K562 (cell line): ENCODE data around the gene TBX6. TPM values are rescaled to one million over a fixed set of nuclear protein-coding genes. Genes with fewer than 3 reads are reported as not detected.

Experiments used
- ARID2 ChIP-seq: fragments of 450-650 bp; IDR thresholded peaks from 2 replicates; pipeline ENCODE4 v1.6.1; 2017; ENCODE audit warnings: antibody characterized with exemption, mild to moderate bottlenecking
- CBX8 ChIP-seq: fragments of 200-600 bp; sonication (generic); IDR thresholded peaks from 2 replicates; pipeline ENCODE4 v1.6.1; 2012; ENCODE audit warnings: borderline replicate concordance, mixed run types, low read depth, mild to moderate bottlenecking, moderate library complexity, mixed read lengths, low read length, control low read depth, inconsistent platforms; ENCODE audit not compliant: poor library complexity, severe bottlenecking; ENCODE audit errors: extremely low read depth
- CCAR2 ChIP-seq: fragments of 200-400 bp; formaldehyde crosslinking; IDR thresholded peaks from 2 replicates; pipeline ENCODE4 v1.6.1; 2017; ENCODE audit warnings: mild to moderate bottlenecking, low read depth, low read length
- ELF1 ChIP-seq: fragments of 200-800 bp; sonication (Bioruptor generic); IDR thresholded peaks from 2 replicates; pipeline ENCODE4 v1.6.1; 2016; ENCODE audit warnings: missing genetic modification characterization, missing compliant biosample characterization
- EZH2 ChIP-seq: IDR thresholded peaks from 2 replicates; pipeline ENCODE4 v1.6.1; 2012; ENCODE audit warnings: low read depth, mild to moderate bottlenecking, inconsistent platforms, low read length, borderline replicate concordance
- MBD2 ChIP-seq: sonication (generic); IDR thresholded peaks from 2 replicates; pipeline ENCODE4 v1.6.1; 2016; ENCODE audit warnings: low read depth, borderline replicate concordance
- MTA1 ChIP-seq: fragments of 450-650 bp; IDR thresholded peaks from 2 replicates; pipeline ENCODE4 v1.6.1; 2017; ENCODE audit warnings: borderline replicate concordance
- NEUROD1 ChIP-seq: fragments of 150-350 bp; IDR thresholded peaks from 2 replicates; pipeline ENCODE4 v1.6.1; 2014; ENCODE audit warnings: borderline replicate concordance, low read length, low read depth; ENCODE audit not compliant: partially characterized antibody
- RBBP5 ChIP-seq: fragments of 200-600 bp; sonication (generic); IDR thresholded peaks from 2 replicates; pipeline ENCODE4 v1.6.1; 2012; ENCODE audit warnings: borderline replicate concordance, mild to moderate bottlenecking, low read length, control low read depth, inconsistent platforms; ENCODE audit not compliant: insufficient read depth, poor library complexity, severe bottlenecking
- RBFOX2 ChIP-seq: fragments of 200-400 bp; formaldehyde crosslinking; IDR thresholded peaks from 2 replicates; pipeline ENCODE4 v1.6.1; 2017; ENCODE audit warnings: low read depth, mild to moderate bottlenecking, low read length, moderate library complexity
- RBM25 ChIP-seq: fragments of 200-400 bp; formaldehyde crosslinking; IDR thresholded peaks from 2 replicates; pipeline ENCODE4 v1.6.1; 2018; ENCODE audit warnings: low read length, low read depth, moderate library complexity; ENCODE audit not compliant: severe bottlenecking
- RBM39 ChIP-seq: fragments of 200-400 bp; formaldehyde crosslinking; optimal IDR thresholded peaks from 2 replicates; pipeline ENCODE3; 2018; ENCODE audit warnings: low read depth, low read length
- TAF1 ChIP-seq: IDR thresholded peaks from 2 replicates; pipeline ENCODE4 v1.6.1; 2011; ENCODE audit warnings: mild to moderate bottlenecking, low read length, moderate library complexity; ENCODE audit not compliant: insufficient read depth, control insufficient read depth, severe bottlenecking; ENCODE audit errors: extremely low read depth
- ZKSCAN3 ChIP-seq: fragments of 250-450 bp; sonication (Bioruptor Pico); IDR thresholded peaks from 2 replicates; pipeline ENCODE4 v1.4.0; 2020
- ZNF57 ChIP-seq: fragments of 450-650 bp; formaldehyde crosslinking; IDR thresholded peaks from 2 replicates; pipeline ENCODE4 v1.4.0; 2020; ENCODE audit warnings: mild to moderate bottlenecking, moderate library complexity
- polyA plus RNA-seq, 8 experiments: library from polyadenylated mRNA; depleted of rRNA in 4 of 8; stranded (reverse) in 5 of 8; unstranded in 3 of 8; fragments of >200 nt; fragmentation: Nextera tagmentation in 2 of 8; fragmentation: Illumina TruSeq in 1 of 8; extraction: Ambion mirVana in 2 of 8; extraction: Trizol in 1 of 8; gene quantifications; 2 replicates each; pipeline versions ENCODE4 v1.2.1 to v1.2.3, GENCODE V29; 2011 to 2014; ENCODE audit warnings: inconsistent platforms in 1 of 8, missing spikeins in 1 of 8
- total RNA-seq, 7 experiments: library from RNA; depleted of rRNA in 6 of 7; stranded (reverse); fragments of >200 nt in 6 of 7; fragmentation: Illumina TruSeq in 2 of 7; extraction: Trizol in 2 of 7; gene quantifications; 2 replicates each; pipeline versions ENCODE4 v1.2.1 to v1.2.3, GENCODE V29; 2011 to 2021; ENCODE audit warnings: low replicate concordance in 1 of 7
- TF ChIP-seq, protein P1 (sequence below): fragments of 200-800 bp; sonication (Bioruptor generic); IDR thresholded peaks from 2 replicates; pipeline ENCODE4 v1.6.1; 2016; ENCODE audit warnings: missing genetic modification characterization, missing compliant biosample characterization
- TF ChIP-seq, protein P2 (sequence below): sonication (generic); formaldehyde crosslinking; IDR thresholded peaks from 2 replicates; pipeline ENCODE4 v1.8.0; 2022; ENCODE audit warnings: mild to moderate bottlenecking, missing genetic modification reagents

The TBX6 gene
- total and polyA plus RNA-seq, 9 of the 15 experiments (the other 6 are each of a cell fraction or from before 2014, with no cell fraction given): 0.07 to 0.58 (median 0.11) TPM; not detected in 2

- TF ChIP-seq, protein P1, sequence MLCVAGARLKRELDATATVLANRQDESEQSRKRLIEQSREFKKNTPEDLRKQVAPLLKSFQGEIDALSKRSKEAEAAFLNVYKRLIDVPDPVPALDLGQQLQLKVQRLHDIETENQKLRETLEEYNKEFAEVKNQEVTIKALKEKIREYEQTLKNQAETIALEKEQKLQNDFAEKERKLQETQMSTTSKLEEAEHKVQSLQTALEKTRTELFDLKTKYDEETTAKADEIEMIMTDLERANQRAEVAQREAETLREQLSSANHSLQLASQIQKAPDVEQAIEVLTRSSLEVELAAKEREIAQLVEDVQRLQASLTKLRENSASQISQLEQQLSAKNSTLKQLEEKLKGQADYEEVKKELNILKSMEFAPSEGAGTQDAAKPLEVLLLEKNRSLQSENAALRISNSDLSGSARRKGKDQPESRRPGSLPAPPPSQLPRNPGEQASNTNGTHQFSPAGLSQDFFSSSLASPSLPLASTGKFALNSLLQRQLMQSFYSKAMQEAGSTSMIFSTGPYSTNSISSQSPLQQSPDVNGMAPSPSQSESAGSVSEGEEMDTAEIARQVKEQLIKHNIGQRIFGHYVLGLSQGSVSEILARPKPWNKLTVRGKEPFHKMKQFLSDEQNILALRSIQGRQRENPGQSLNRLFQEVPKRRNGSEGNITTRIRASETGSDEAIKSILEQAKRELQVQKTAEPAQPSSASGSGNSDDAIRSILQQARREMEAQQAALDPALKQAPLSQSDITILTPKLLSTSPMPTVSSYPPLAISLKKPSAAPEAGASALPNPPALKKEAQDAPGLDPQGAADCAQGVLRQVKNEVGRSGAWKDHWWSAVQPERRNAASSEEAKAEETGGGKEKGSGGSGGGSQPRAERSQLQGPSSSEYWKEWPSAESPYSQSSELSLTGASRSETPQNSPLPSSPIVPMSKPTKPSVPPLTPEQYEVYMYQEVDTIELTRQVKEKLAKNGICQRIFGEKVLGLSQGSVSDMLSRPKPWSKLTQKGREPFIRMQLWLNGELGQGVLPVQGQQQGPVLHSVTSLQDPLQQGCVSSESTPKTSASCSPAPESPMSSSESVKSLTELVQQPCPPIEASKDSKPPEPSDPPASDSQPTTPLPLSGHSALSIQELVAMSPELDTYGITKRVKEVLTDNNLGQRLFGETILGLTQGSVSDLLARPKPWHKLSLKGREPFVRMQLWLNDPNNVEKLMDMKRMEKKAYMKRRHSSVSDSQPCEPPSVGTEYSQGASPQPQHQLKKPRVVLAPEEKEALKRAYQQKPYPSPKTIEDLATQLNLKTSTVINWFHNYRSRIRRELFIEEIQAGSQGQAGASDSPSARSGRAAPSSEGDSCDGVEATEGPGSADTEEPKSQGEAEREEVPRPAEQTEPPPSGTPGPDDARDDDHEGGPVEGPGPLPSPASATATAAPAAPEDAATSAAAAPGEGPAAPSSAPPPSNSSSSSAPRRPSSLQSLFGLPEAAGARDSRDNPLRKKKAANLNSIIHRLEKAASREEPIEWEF: no peak
- TF ChIP-seq RBM25 (peak; percentile 56), TAF1 (no peak), RBFOX2 (peak; percentile 80), CCAR2 (no peak), RBBP5 (no peak), RBM39 (no peak), NEUROD1 (peak; percentile 34), ZKSCAN3 (CRISPR knock-in tag) (no peak), ARID2 (no peak), EZH2 (no peak), ELF1 (tag) (peak; percentile 92), ZNF57 (CRISPR knock-in tag) (no peak), MTA1 (no peak), CBX8 (no peak), MBD2 (no peak)
- TF ChIP-seq, protein P2, sequence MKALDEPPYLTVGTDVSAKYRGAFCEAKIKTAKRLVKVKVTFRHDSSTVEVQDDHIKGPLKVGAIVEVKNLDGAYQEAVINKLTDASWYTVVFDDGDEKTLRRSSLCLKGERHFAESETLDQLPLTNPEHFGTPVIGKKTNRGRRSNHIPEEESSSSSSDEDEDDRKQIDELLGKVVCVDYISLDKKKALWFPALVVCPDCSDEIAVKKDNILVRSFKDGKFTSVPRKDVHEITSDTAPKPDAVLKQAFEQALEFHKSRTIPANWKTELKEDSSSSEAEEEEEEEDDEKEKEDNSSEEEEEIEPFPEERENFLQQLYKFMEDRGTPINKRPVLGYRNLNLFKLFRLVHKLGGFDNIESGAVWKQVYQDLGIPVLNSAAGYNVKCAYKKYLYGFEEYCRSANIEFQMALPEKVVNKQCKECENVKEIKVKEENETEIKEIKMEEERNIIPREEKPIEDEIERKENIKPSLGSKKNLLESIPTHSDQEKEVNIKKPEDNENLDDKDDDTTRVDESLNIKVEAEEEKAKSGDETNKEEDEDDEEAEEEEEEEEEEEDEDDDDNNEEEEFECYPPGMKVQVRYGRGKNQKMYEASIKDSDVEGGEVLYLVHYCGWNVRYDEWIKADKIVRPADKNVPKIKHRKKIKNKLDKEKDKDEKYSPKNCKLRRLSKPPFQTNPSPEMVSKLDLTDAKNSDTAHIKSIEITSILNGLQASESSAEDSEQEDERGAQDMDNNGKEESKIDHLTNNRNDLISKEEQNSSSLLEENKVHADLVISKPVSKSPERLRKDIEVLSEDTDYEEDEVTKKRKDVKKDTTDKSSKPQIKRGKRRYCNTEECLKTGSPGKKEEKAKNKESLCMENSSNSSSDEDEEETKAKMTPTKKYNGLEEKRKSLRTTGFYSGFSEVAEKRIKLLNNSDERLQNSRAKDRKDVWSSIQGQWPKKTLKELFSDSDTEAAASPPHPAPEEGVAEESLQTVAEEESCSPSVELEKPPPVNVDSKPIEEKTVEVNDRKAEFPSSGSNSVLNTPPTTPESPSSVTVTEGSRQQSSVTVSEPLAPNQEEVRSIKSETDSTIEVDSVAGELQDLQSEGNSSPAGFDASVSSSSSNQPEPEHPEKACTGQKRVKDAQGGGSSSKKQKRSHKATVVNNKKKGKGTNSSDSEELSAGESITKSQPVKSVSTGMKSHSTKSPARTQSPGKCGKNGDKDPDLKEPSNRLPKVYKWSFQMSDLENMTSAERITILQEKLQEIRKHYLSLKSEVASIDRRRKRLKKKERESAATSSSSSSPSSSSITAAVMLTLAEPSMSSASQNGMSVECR (CRISPR knock-in tag): no peak
Observed at GRCh38 chr16:30096105-30096861, 4.6 kb upstream of the TBX6 start, which contains the start of gene YPEL3 (continued).
